GM03348 (cell line): ENCODE data around the gene GABRR1.
"Not testable (repeated sequence)": the region's sequence is repeated elsewhere in the genome, so short reads cannot be mapped to it uniquely, and the experiment has no call there.

ENCODE experiments used
- DNase-seq: peaks from one replicate; pipeline ENCODE4 v3.0.0; 2012; ENCODE audit warnings: low spot score

GABRR1 gene

DNA sequence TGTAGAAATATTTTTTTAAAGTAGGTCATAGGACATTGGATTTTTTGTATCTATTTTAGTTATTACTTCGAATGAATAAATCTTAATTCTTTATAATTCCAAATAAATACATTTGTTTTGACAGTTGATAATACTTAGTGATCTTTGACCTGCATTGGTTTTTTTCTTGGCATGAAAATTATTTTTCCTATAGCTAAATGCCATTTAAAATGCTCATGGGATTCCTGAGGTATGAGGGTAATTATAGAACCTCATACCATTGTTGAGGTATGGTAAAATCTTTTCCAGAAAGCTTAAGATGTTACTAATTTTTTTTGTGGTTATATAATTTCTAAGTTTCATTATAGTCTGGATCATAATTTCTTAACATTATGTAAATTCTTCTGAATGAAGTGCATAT, 63.0 kb downstream of the GABRR1 start:
- DNase-seq: no peak

DNA sequence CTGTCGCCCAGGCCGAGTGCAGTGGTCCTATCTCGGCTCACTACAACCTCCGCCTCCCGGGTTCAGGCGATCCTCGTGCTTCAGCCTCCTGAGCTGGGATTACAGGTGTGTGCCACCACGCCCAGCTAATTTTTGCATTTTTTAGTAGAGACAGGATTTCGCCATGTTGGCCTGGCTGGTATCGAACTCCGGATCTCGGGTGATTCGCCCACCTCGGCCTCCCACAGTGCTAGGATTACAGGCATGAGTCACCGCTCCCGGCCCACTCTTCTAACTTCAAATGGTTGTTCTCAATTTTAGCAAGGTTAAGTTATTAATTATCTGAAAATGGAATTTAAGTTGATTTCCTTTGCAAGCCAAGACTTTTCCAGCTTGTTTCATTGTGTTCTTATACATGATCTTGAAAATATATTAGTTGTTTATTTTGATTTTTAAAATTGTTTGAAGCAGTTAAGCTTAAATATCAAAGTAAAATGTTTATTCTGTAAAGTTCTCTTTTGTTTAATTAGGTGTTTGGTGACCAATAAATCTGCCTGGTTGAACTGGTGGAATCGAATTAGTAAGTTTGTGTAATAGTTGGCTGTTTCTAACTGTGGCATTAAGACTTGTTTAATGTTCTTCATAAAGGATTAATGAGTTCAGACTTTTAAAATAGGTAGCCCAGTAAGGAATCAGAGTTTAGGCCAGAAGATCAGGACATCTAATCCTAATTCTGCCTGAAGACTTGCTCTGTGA, 69.0 kb downstream of the GABRR1 start:
- DNase-seq: no peak

DNA sequence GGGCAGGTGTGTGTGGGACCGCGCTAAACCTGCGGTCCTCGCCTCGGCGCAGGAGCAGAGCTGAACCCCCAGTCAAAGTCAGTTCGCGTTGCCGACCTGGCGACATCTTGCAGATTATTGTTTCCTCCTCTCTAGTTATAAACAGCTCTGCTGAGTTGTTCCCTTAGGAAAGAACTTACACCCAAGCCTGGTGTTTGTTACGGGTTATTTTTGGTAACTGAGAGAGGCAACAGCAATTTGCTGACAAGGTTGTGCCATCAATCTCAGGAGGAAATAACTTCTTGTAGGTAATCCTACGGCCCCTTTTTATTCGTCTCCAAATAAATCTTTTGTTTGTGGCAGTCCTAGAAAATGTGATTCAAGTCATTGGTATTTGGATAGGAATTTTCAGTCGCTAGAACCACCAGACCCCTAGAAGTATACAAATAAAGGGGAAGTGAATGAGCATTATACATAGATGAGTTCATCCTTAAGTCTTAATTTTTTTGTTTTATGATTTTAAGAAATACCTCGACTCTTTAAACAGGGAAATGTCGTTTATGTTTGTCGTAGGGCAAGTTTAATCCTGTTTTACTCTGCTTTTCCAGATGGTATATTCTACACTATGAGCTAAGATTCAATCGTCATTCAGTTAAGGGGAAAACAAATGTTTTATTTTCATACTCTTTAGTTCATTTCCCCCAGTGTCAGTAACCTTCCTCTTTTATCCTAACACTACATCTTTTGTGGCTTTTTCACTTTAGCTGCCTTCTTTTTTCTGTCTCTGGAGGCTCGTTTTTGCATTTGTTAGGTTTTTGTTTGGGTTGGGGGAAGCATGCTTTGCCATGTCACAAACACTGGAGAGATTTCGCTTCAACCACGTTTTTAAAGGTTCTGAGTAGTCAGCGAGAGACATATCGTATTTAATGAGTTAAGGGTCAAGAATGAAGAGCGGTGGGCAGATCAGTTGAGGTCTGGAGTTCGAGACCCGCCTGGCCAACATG, 70.1 kb downstream of the GABRR1 start:
- peak; percentile 16 for DNase-seq

DNA sequence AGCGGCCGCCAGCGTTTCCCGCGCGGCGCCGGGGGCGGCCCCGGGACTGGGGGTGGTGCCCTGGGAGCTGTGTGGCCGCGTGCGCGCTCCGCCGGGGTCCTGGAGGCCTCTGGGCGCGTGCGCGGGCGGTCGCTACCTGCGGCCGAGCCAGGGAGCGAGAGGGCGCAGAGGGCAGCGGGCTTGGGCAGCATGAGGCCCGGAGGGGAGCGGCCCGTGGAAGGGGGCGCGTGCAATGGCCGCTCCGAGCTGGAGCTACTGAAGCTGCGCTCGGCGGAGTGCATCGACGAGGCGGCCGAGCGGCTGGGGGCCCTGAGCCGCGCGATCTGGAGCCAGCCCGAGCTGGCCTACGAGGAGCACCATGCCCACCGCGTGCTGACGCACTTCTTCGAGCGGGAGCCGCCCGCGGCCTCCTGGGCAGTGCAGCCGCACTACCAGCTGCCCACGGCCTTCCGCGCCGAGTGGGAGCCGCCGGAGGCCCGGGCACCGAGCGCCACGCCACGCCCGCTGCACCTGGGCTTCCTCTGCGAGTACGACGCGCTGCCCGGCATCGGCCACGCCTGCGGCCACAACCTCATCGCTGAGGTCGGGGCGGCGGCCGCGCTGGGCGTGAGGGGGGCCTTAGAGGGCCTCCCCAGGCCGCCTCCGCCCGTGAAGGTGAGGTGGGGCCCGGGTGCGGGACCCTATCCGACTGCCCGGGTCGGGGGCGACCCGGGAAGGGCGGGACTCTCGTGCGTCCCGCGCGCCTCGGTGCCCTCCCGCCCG, 71.0 kb downstream of the GABRR1 start, which contains the start of gene PM20D2:
Gene PM20D2 (plus strand): TSS at position 100 of the 762 bp plus-strand sequence. CDS start 90 bp downstream, at position 190.
- DNase-seq: peak; percentile 80

DNA sequence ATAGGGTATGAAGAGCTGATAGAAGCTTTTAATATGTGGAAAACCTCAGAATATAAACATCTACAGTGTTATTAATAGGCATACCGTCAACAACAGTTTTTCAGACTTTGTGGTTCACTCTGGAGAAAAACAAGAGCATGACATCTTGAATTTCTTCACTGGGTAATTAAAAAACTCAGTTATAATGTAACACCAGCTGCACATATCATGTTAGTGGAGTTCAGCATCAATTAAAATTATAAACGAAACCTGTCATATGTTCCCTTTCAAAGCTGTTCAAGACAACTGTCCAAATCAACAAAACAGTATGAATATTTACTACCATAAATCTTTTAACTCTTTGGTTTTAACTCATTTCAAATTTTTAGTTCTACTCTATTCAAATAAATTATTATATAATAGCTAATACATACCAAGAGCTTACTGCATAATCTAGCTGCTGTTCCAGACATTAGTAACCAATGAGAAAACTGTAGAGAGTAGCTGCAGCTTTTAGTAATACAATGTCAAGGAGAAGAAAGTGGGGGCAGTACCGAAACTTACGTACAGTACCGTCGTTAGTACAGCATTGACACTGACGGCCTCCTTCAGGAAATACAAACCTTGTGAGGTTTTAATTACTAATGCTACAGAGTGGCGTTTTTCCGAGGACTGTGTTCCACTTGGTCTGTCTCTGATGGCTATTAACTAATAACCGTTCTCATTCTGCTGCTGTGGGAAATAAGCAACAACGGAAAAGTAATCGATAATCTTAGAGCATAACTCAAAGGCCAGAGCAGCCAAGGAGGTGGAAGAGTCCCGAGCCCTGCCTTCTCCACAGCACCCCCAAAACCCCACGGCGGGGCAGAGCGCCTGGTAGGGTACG, 71.8 kb downstream of the GABRR1 start:
- DNase-seq: peak; percentile 27

DNA sequence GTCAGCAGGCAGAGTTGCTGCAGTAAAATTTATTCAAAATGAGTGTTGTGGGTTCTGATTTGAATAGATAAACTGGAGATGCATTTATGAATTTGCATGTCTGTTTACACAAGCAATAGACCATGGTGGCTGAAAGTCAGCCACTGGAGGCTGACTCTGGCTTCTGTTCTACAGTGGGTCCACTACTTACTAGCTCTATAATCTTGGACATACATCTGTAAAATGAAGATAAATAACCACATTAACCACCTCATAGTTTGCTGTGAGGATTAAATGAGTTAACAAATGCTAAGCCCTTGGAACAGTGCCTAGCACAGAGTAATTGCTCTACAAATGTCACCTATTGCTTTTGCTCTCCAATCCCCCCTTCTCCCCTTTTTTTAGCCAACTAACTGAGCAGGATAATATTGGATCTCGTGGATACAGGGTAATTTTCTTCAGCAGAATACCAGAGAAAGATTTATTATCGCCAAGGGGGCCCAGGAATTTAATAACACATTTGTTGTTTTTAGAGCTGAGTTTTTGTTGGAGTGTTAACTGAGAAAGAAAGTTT, 72.7 kb downstream of the GABRR1 start:
- no peak for DNase-seq

DNA sequence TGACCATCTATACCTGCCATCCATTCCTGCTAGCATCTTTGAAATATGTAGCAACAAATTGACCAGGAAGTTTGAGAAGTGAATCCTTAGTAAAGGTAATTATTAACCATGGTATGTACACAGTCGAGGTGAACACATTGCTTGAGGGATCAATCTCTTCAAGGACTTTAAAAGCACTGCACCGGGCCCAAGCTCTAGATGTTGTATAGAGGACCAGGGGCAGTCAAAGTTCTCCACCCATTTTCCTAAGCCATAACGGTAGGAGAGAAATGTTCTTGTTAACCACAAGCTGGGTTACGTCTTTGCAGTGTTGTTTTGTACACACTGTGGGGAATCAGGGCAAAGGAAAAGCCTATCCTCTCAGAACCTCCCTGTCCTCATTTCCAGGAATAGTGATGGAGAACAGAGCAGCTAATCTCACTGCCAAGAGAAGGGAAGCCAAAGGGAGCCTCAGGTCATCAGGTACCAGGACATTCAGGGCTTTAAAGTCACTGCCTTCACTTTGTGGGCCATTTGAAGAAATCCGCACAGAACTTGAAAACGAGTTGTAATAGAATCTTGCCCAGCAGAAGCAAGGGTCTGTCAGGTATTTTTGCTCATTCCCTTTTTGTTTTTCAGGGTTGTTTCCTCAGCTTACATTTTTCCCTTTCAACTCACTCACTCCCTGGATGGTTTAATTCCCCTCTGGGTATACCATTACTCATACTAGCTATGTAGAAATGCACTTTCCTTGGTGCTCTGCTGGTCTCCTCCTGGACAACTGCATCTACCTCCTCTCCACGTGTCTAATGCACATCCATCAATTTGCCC, 76.6 kb downstream of the GABRR1 start:
- peak; percentile 17 for DNase-seq

DNA sequence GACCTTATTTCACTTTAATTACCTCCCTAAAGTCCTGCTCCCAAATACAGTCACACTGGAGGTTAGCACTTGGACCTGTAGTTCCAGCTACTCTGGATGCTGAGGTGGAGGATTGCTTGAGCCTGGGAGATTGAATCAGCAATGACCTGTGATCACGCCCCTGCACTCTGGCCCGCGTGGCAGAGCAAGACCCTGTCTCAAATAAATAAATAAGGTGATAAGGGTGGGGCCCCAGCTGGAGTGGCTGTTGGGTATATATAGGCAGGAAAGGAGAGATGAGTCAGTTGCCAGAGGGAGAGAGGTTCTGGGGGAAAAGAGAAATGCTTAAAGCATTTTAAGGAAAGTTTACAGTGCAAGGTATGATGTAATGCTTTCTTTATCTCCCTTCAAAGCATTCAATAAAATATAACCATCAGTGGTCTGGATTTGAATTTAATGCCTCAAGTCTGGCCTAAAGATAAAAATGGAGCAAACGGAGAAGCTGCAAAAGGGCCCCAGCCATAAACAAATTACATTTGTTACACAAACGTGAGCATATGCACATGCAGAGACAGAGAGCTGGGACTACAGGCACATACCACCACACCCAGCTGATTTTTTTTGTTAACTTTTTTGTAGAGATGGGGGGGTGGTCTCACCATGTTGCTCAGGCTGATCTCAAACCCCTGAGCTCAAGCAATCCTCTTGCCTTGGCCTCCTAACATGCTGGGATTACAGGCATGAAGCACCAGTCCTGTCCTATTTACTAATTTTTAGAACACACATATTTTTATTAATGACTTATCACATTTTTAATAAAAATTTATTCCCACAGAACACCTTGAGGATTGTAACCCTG, 77.4 kb downstream of the GABRR1 start:
- DNase-seq: no peak

DNA sequence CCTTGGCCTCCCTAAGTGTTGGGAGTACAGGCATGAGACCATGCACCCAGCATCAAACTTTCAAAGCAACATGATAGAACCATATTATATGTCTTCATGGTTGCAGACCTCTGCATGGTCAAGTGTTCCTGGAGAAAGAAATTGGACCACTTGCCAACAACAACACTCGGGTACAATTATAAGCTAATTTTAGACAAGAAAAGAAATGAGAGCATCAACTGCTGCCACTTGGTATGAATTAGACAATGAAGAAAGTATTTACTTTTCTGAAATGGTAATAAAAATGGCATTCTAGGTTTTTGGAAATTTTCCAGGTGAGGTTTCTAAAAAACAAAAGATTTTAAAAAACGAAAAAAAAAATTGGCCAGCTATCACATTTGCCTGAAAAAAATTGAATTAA, 79.0 kb downstream of the GABRR1 start:
- no peak for DNase-seq

DNA sequence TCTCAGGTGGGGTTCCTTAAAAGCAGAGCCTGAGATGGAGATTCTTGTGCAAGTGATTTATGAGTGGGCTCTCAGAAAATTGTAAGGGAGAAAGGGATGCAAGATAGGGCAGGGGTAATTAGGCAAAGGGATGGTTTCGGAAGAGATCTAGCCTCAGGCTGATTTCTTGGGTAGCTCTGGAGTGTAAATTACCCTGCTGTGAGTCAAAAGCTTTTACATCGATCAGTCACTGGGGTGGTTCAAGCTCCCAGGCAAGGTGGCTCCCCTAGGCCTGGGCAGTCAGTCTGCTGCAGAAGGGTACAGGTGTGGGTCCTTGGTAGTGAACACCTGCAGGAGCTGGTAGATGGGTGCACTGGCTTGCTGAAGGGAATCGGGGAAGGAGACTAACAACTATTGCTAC, 82.4 kb downstream of the GABRR1 start:
- DNase-seq: no peak

DNA sequence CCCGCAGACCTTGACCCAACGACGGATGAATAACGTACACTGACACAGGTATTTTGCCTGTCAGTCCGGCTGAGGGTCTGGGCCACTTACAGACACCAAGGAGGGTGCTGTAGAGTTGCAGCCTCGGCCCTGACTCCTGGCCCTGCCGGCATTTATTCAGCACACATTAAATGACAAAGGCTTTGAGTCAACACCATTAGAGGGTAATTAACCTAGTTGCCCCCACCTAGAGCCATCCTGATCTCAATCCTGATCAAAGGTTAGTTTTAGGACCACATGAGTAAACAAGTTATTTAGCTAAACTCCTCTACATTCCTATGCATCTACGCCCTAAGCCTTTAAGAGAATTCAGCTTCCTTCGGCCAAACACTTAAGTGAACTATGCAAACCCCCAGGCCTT, 83.2 kb downstream of the GABRR1 start:
- DNase-seq: no peak

DNA sequence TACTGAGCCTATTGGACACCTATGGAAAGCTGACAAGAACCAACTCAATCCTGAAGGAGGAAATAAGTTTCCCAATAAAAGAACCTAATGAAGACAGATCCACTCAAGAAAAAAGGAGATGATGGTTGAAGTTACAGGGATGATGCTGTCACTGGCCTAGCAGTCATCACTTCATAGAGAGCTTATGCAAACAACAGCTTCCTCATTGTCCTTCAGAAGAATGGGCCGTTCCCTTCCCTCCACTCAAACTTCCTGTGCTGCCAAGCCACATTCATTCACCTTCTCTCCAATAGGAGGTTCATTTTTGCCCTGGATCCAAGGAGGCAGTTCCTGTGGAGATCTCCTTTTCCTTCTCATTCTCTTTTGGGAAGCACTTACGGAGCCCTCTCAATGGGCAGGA, 85.1 kb downstream of the GABRR1 start:
- no peak for DNase-seq

DNA sequence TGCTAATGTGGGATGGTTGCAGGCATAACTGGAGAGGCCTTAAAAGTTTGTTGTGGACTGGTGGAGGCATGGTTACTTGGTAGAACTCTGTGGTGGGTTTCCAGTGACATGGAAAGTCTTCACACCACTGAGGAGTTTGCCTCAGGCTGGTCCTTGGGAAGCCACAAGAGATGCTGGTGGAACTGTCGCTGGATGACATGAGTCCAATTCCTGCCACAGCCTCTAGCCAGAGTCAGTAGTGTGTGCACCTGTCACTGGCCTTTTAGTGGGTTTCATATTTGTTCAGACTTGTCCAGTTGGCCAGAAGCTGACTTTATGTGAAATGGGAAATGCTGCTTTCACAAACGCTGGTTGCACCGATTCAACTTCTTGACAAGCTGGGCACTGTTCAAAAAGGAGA, 85.6 kb downstream of the GABRR1 start:
- no peak for DNase-seq

DNA sequence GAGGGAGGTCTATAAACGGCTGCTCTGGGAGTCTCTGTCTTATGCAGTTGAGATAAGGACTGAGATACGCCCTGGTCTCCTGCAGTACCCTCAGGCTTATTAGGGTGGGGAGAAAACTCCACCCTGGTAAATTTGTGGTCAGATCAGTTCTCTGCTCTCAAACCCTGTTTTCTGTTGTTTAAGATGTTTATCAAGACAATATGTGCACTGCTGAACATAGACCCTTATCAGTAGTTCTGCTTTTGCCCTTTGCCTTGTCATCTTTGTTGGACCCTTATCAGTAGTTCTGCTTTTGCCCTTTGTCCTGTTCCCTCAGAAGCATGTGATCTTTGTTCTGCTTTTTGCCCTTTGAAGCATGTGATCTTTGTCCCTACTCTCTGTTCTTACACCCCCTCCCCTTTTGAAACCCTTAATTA, 88.9 kb downstream of the GABRR1 start:
- not testable (repeated sequence) for DNase-seq
